CD4-positive, alpha-beta T cell treated with Interleukin-17A for 4 hours (primary cell): Measurements from ENCODE around the gene PKMYT1.

Experiments
- DNase-seq: peaks from one replicate; pipeline ENCODE4 v3.0.0-alpha.2; 2020; ENCODE audit warnings: mixed read lengths

The PKMYT1 gene

GRCh38 chr16:2971985-2972784 is 8.1 kb downstream of the PKMYT1 start:
- no peak for DNase-seq

DNA sequence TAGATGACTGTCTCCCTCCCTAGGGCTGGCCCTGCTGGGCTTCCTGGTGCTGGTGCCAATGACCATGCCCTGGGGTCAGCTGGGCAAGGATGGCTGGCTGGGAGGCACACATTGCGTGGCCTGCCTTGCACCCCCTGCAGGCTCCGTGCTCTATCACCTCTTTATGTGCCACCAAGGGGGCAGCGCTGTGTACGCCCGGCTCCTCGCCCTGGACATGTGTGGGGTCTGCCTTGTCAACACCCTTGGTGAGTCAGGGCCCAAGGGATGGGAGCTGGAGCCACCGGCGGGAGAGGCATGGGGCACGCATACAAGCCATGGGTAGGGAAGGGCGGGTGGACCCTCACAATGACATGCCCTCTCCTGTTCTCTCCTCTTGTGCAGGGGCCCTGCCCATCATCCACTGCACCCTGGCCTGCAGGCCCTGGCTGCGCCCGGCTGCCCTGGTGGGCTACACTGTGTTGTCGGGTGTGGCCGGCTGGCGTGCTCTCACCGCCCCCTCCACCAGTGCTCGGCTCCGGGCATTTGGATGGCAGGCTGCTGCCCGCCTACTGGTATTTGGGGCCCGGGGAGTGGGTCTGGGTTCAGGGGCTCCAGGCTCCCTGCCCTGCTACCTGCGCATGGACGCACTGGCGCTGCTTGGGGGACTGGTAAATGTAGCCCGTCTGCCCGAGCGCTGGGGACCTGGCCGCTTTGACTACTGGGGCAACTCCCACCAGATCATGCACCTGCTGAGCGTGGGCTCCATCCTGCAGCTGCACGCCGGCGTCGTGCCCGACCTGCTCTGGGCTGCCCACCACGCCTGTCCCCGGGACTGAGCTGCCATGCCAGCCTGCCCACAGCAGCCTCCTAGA is 8.9 kb downstream of the PKMYT1 start:
- DNase-seq = no peak

DNA sequence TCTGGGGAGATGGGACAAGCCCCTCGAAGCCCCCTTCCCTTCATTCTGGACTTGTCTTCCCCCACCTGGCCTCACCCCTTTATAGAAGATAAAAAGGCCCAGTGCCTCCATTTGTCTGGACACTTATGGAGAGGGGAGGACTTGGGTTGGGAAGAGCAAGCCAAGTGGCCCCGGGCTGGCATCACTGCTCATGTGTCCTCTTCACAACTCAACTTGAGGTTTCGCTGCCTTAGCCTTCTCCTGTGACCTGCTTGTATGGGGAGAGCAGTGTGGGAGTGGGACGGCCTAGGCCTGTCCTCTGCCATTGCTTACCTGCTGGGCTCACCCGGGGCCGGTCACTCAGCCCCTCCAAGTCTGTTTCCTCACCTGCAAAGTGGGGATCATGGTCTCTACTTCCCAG is 9.7 kb downstream of the PKMYT1 start:
- DNase-seq = no peak

DNA sequence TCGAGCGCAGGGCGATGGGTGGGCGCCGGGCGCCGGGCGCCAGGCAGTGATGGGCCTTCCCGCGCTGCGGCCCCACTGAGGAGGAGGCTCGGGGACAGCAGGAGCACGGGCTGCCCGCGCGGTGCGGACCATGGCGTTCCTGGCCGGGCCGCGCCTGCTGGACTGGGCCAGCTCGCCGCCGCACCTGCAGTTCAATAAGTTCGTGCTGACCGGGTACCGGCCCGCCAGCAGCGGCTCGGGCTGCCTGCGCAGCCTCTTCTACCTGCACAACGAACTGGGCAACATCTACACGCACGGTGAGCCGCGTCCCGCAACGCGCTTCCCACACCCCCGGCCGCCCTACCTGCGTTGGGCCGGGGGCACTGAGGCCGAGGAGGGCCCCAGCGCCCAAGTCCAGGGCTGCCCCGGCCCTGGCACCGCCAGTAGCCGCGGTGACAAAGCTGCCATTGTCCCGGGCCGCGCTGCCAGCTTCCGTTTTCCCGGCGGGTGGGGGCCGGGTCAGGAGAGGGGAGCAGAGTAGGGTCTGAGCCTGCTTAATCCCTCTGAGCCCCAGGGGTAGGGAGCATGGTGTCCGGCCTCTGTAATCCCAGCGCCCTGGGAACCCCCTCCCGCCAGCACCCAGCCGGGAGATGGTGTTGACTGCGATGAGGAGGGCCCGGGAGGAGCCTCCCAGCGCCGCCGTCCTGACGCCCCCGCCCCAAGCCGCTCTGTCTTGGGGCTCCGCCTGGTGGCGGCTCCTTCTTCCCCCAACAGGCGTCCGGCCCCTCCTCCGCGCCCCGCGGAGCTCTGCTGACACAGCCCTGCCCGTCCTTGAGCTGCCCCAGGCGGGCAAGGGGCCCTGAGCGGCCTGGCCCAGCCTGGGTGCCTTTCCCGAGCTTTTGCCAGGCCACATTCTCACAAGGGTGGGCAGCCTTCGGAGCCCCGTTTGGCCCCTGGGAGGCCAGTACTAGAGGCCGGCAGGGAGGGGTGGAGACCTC is 10.4 kb downstream of the PKMYT1 start:
- DNase-seq = peak; percentile 68

GRCh38 chr16:2968738-2969544 is 11.3 kb downstream of the PKMYT1 start, which contains the start of gene PAQR4:
TSS of gene PAQR4 (plus strand) at chr16:2969348. CDS start at chr16:2969675, 327 bp downstream.
- peak; percentile 83 for DNase-seq

GRCh38 chr16:2968368-2968737 is 11.9 kb downstream of the PKMYT1 start:
- no peak for DNase-seq

GRCh38 chr16:2967721-2968161 is 12.5 kb downstream of the PKMYT1 start:
- no peak for DNase-seq

GRCh38 chr16:2967211-2967631 is 13.0 kb downstream of the PKMYT1 start:
- DNase-seq = no peak

DNA sequence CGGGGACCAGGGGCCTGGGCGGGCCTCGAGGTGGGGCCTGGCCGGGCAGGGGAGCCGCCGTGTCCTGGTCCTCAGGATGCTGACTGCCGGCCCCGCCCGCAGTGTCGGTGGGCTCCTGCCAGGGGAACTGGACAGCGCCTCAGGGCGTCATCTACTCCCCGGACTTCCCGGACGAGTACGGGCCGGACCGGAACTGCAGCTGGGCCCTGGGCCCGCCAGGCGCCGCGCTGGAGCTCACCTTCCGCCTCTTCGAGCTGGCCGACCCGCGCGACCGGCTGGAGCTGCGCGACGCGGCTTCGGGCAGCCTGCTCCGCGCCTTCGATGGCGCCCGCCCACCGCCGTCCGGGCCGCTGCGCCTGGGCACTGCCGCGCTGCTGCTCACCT is 13.4 kb downstream of the PKMYT1 start:
- DNase-seq = peak; percentile 14

DNA sequence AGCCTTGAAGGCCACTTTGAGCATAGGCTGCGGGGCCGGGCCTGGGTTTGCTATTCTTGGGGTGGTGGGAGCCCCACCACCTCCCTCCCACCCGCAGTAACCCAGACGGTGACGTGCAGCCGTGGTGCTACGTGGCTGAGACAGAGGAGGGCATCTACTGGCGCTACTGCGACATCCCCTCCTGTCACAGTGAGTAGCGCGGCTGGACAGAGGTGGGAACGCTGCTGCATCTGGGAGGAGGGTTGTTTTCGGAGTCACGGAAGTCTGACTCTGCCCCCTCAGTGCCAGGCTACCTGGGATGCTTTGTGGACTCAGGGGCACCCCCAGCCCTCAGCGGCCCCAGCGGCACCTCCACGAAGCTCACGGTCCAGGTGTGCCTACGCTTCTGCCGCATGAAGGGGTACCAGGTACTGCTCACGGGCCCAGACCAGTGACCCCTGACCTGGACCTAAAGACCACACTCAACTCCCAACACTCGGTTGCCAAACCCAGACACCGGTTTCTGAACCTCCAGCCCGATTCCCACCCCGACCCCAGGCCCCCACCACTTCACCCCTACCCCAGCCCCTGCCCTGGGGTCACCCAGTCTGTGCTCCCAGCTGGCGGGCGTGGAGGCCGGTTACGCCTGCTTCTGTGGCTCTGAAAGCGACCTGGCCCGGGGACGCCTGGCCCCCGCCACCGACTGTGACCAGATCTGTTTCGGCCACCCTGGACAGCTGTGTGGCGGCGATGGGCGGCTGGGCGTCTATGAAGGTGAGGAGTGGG is 14.0 kb downstream of the PKMYT1 start:
- DNase-seq = no peak

- DNase-seq = peak; percentile 73
Observed at GRCh38 chr16:2964475-2965336, 15.5 kb downstream of the PKMYT1 start.

DNA sequence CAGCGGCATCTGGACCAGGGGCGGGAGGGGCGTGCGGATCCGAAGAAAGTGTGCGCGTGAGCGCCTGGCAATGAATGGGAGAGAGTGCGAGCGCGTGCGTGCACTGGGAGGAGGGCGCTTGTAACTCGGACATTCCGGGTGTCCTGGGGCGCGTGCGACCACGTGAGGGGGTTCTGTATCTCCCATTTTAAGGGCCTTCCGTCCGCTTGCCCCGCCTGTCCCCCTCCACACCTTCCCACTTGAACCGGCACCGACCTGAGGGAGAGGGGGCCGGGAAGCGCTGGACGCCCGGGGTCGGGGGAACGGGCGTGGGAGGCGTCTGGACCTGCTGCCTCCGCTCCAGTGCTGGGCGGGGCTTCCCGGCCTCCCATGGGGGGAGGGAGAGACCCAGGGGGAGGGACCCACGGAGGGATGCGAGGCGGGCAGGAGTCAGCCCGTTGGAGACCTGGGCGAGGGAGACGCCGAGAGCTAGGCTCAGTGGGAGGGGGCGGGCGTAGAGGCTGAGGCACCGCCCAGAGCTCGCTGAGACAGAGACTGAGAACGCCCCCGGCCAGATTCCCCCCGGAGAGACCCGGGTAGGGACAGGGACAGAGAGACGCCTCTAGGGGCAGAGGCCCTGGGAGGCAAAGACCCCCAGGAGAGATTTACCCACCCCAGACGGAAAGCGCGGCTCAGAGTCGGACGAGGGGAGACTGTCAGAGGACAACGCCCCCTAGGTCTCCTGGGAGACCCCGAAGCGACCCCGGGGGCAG is 16.3 kb downstream of the PKMYT1 start, which contains the start of gene KREMEN2:
TSS of gene KREMEN2 (plus strand) at position 553 of the 752 bp plus-strand sequence. CDS start 246 bp downstream, outside the sequence.
- DNase-seq = peak; percentile 44

DNA sequence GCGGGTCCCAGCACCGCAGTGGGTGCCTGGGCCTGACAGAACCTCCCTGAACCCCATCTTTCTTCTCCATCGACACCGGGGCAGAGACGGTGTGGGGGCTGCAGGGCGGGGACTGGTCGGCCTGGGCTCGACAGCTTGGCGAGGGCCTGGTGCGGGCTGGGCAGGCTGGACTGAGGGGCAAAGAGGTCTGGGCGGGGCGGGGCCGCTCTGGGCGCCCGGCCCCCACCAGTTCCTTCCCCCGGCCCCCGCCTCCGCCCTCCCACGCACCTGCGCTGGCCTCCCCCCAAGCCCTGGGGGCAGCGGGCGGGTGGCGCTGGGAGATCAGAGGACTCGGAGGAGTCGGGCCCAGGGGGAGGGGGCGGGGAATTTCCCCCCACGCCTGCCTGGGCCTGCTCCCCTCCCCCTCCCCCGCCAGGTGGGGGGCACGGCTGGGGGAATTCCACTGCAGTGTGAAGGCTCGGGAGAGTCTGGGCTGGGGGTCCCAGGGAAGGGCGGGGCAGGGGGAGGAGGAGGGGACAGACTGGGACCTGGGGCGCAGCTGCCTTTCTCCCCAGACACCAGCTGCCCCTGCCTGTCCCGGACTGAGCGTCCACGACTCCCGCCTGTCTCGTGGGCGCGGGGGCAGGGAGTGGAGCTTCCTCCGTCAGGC is 17.0 kb downstream of the PKMYT1 start:
- DNase-seq = no peak

DNA sequence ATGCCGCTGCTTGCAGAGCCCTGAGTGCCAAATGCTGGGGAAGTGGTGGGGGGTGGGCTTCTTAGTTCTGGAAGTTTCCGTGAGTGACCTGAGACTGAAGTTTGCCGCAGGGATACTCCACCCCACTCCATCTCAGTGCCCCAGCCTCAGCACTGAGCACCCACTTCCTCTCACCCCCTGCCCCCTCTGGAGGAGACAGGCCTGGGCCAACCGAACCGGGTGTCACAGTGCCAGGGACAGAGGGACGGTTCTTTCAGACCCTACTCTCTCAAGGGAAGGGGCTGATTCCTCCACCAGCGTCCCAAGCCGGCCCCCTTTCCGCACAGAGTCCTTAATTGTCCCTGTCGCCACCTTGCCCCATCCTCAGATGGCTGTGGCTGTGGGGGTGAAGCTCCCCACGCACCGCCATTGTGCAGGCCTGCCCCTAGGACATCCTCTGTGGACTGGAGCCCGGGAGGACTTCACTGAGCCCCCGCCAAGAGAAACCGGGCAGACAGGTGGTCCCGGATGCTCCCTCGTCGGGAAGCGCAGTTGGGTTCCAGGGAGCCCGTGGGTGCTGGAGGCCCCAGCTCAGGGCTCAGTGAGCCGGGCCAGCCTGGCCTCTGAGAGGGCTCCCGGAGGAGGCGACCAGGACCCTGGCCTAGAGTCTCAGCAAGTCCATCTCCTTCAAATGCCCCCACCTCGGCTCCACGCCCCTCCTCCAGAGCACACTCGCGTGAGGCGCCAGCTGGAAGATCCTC is 17.7 kb downstream of the PKMYT1 start:
- DNase-seq = no peak

DNA sequence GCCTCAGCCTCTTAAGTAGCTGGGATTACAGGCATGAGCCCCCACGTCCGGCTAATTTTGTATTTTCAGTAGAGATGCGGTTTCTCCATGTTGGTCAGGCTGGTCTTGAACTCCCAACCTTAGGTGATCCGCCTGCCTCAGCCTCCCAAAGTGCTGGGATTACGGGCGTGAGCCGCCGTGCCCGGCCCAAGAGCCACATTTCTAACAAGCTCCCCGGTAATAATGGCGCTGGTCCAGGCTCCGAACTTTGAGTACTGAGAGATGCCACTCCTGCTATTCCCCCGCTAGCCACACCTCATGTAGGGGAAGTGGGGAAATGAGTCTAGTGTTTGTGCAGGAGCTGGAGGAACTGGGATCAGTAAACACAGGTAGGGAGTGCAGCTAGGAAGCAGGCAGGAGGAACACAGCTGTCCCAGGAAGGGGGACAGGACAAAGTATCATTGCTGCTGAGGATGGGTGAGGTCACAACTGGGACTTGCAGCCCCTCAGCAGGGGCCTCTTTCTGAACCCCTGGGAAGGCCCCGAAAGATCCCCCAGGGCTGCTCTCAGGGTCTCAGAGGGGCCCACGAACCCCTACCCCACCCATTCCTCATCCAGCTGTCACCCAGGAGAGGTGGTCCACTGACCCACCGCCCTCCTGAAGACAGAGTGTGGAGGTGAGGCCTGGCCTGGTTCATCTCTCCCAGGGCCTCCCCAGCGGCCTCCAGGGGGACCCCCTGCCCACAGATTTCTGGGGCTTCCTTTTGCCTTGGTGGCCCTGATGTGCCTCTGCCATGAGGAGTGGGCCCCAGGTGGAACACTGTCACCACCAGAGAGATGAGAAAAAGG is 19.8 kb downstream of the PKMYT1 start:
- no peak for DNase-seq

GRCh38 chr16:2959206-2959605 is 21.0 kb downstream of the PKMYT1 start:
- no peak for DNase-seq

- no peak for DNase-seq
Observed at GRCh38 chr16:2956579-2956956, 23.7 kb downstream of the PKMYT1 start.
